Measurements from ENCODE around the gene REXO1. TPM values are rescaled to one million over a fixed set of nuclear protein-coding genes. Genes with fewer than 3 reads are reported as not detected.

The REXO1 gene
- total RNA-seq, 1 experiment from 2014 or later = 56.8 TPM

DNA sequence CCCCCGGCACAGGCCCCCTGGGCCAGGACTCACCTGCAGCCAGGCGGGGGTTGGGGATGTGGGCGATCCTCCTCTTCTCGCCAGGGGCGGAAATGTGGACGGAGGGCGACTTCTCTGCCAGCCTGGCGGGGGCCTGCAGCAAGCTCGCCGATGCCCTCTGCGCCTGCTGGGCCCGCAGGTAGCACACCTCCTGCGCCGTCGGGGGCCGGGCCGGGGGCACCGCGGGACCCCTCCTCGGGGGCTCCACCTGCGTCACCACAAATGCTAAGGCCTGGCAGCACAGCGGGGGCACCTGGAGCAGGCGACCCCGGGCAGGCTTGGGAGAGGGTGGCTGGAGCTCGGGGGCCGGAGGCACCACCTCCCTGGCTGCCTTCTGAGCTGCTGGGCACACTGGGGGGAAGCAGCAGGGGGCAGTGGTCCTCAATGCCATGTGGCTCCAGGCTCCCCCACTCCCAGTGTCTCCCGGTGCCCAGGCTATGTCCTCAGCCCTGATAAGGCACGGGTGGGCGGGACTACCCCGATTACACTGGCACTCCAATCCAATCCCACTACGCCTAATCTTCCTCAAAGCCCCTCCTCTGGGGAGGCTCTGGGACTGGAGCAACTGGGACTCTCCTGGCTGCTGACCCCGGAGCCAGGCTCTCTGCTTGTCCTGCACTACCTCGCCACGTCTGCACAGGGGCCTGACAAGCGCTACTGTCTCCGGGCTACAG lies 24.6 kb downstream of the REXO1 start:
- Mint-ChIP-seq H3K4me1 (peaks cover 3 to 10% of the 10 kb centered on the region in 2 experiments; a peak in 2 of 4 replicates), H3K27ac (no peak overlapping the region), H3K4me3 (no peak overlapping the region), H3K36me3 (ENCODE audit: insufficient read depth in 1 of 3, low read depth in 3 of 3) (peaks cover 12 to 39% (median 31%) of the 10 kb centered on the region in 3 experiments), H3K27me3 (ENCODE audit: low read depth) (no peaks in the 10 kb centered on the region), H3K9me3 (no peaks in the 10 kb centered on the region)
- Histone ChIP-seq H3K9ac (ENCODE audit: extremely low read depth, insufficient read length, low read length) (no peak overlapping the region), H3K27me3 (ENCODE audit: insufficient read depth, low read length) (no peaks in the 10 kb centered on the region), H2BK120ac (ENCODE audit: low read depth, low read length, poor library complexity, severe bottlenecking) (no peak overlapping the region), H4K20me1 (ENCODE audit: control insufficient read depth, insufficient read depth, insufficient read length) (no peaks in the 10 kb centered on the region), H2AK5ac (ENCODE audit: insufficient read length, low read length) (no peak overlapping the region), H2BK20ac (ENCODE audit: low read depth, low read length, poor library complexity, severe bottlenecking) (no peak overlapping the region), H2BK5ac (ENCODE audit: insufficient read length, low read length) (no peak overlapping the region), H3K9me3 (ENCODE audit: control insufficient read depth, low read depth, low read length) (no peaks in the 10 kb centered on the region), H3T11ph (ENCODE audit: low read length) (no peak overlapping the region), H4K8ac (replicated peaks; ENCODE audit: insufficient read length, low read depth, low read length) (no peak overlapping the region), H3K4ac (ENCODE audit: low read depth, low read length) (no peak overlapping the region), H4K5ac (ENCODE audit: insufficient read length, low read depth, low read length) (no peak overlapping the region), H3K23ac (ENCODE audit: insufficient read length, low read depth, low read length) (no peak overlapping the region), H3K23me2 (ENCODE audit: insufficient read length, low read depth, low read length, poor library complexity, severe bottlenecking) (no peaks in the 10 kb centered on the region), H3K79me1 (ENCODE audit: insufficient read depth, low read depth, low read length, poor library complexity, severe bottlenecking) (no peaks in the 10 kb centered on the region), H3K27ac (ENCODE audit: insufficient read length, low read depth, low read length) (no peak overlapping the region), H3K79me2 (ENCODE audit: insufficient read depth, low read length) (no peaks in the 10 kb centered on the region), H2AFZ (ENCODE audit: low read length) (no peak overlapping the region), H3K18ac (ENCODE audit: insufficient read length, low read depth, low read length) (no peak overlapping the region), H3K56ac (ENCODE audit: insufficient read length, low read depth, low read length) (no peak overlapping the region), H3K4me1 (ENCODE audit: insufficient read depth, low read length) (no peaks in the 10 kb centered on the region), H2BK12ac (ENCODE audit: insufficient read length, low read depth, low read length) (no peak overlapping the region), H3K4me2 (ENCODE audit: insufficient read depth, insufficient read length, low read length) (no peak overlapping the region), H2BK15ac (ENCODE audit: low read depth, low read length) (no peak overlapping the region; the same call in 1 of the 2 replicates), H4K91ac (ENCODE audit: insufficient read length, low read depth, low read length) (no peak overlapping the region), H3K14ac (ENCODE audit: insufficient read depth, low read length) (no peak overlapping the region)
- no peak for DNase-seq
- TF ChIP-seq, protein P1, sequence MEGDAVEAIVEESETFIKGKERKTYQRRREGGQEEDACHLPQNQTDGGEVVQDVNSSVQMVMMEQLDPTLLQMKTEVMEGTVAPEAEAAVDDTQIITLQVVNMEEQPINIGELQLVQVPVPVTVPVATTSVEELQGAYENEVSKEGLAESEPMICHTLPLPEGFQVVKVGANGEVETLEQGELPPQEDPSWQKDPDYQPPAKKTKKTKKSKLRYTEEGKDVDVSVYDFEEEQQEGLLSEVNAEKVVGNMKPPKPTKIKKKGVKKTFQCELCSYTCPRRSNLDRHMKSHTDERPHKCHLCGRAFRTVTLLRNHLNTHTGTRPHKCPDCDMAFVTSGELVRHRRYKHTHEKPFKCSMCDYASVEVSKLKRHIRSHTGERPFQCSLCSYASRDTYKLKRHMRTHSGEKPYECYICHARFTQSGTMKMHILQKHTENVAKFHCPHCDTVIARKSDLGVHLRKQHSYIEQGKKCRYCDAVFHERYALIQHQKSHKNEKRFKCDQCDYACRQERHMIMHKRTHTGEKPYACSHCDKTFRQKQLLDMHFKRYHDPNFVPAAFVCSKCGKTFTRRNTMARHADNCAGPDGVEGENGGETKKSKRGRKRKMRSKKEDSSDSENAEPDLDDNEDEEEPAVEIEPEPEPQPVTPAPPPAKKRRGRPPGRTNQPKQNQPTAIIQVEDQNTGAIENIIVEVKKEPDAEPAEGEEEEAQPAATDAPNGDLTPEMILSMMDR (conservative IDR thresholded peaks at IDR 0.05) = no peak
- WGBS (ENCODE audit: extremely low coverage, insufficient read length, low lambda C conversion rate) = no CpG with 5 or more reads among the region's 36 CpGs
